ENCODE results near the gene RHAG.
"Not testable (repeated sequence)": the region's sequence is repeated elsewhere in the genome, so short reads cannot be mapped to it uniquely, and the experiment has no call there.

DNA sequence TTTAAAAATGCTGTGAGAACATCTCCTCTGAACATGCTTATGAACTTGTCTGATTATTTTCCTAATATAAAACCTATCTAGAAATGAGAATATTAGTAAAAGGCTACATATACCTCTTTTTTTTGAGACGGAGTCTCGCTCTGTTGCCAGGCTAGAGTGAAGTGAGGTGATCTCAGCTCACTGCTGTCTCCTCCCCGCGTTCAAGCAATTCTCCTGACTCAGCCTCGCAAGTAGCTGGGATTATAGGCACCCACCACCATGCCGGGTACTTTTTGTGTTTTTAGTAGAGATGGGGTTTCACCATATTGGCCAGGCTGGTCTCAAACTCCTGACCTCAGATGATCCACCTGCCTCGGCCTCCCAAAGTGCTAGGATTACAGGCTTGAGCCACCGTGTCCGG is 28.4 kb downstream of the RHAG start:
- TF ChIP-seq, protein P1, sequence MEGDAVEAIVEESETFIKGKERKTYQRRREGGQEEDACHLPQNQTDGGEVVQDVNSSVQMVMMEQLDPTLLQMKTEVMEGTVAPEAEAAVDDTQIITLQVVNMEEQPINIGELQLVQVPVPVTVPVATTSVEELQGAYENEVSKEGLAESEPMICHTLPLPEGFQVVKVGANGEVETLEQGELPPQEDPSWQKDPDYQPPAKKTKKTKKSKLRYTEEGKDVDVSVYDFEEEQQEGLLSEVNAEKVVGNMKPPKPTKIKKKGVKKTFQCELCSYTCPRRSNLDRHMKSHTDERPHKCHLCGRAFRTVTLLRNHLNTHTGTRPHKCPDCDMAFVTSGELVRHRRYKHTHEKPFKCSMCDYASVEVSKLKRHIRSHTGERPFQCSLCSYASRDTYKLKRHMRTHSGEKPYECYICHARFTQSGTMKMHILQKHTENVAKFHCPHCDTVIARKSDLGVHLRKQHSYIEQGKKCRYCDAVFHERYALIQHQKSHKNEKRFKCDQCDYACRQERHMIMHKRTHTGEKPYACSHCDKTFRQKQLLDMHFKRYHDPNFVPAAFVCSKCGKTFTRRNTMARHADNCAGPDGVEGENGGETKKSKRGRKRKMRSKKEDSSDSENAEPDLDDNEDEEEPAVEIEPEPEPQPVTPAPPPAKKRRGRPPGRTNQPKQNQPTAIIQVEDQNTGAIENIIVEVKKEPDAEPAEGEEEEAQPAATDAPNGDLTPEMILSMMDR (tag by site-specific recombination; IDR thresholded peaks at IDR 0.05), result not testable (repeated sequence)
- TF ChIP-seq GLI4 (tag by site-specific recombination; IDR thresholded peaks at IDR 0.05); ZNF274 (IDR thresholded peaks at IDR 0.05; ENCODE audit: low read length); ZNF274 (tag by site-specific recombination; IDR thresholded peaks at IDR 0.05; ENCODE audit: borderline replicate concordance); ZNF629 (tag by site-specific recombination; IDR thresholded peaks at IDR 0.05); ZNF10 (tag by site-specific recombination; IDR thresholded peaks at IDR 0.05); MYNN (tag by site-specific recombination; IDR thresholded peaks at IDR 0.05; ENCODE audit: borderline replicate concordance); GLI2 (tag by site-specific recombination; IDR thresholded peaks at IDR 0.05; ENCODE audit: borderline replicate concordance, low read depth); ZNF138 (tag by site-specific recombination; IDR thresholded peaks at IDR 0.05; ENCODE audit: borderline replicate concordance); YY1 (tag by site-specific recombination; IDR thresholded peaks at IDR 0.05); TRIM28 (IDR thresholded peaks at IDR 0.05; ENCODE audit: borderline replicate concordance, low read length); ZBTB17 (tag by site-specific recombination; IDR thresholded peaks at IDR 0.05); ZNF121 (tag by site-specific recombination; IDR thresholded peaks at IDR 0.05); KLF1 (tag by site-specific recombination; IDR thresholded peaks at IDR 0.05): not testable (repeated sequence)

Measured in HEK293 (cell line).